HEK293T (cell line): ENCODE data around the gene EPB41L2.

ENCODE experiments used
- CTCF ChIA-PET: fragments of 350-600 bp; formaldehyde crosslinking; extraction: SDS; loops from one replicate; lab custom pipeline; 2021; ENCODE audit warnings: antibody characterized with exemption, inconsistent platforms; lab: Yijun Ruan, JAX
- POLR2A ChIA-PET: fragments of 350-600 bp; formaldehyde crosslinking; extraction: SDS; loops from one replicate; lab custom pipeline; 2020; ENCODE audit warnings: antibody characterized with exemption, inconsistent platforms; lab: Yijun Ruan, JAX
- DNase-seq: peaks from one replicate; pipeline ENCODE4 v3.0.0; 2012; ENCODE audit warnings: mixed read lengths; ENCODE audit errors: extremely low spot score
- ARNT ChIP-seq: fragments of 450-650 bp; IDR thresholded peaks from 2 replicates; pipeline ENCODE4 v1.6.1; 2017; ENCODE audit warnings: mild to moderate bottlenecking
- BHLHE40 ChIP-seq: fragments of 450-650 bp; IDR thresholded peaks from 2 replicates; pipeline ENCODE4 v1.6.1; 2016; ENCODE audit warnings: mild to moderate bottlenecking, moderate library complexity, borderline replicate concordance
- CTBP1 ChIP-seq: fragments of 450-650 bp; IDR thresholded peaks from 2 replicates; pipeline ENCODE4 v1.6.1; 2016; ENCODE audit warnings: borderline replicate concordance
- ELF4 ChIP-seq: fragments of 450-650 bp; IDR thresholded peaks from 2 replicates; pipeline ENCODE4 v1.6.1; 2017; ENCODE audit warnings: antibody characterized with exemption
- FOXA1 ChIP-seq: fragments of 450-650 bp; IDR thresholded peaks from 2 replicates; pipeline ENCODE4 v1.6.1; 2016; ENCODE audit warnings: mild to moderate bottlenecking
- FOXK2 ChIP-seq: fragments of 450-650 bp; IDR thresholded peaks from 2 replicates; pipeline ENCODE4 v1.6.1; 2016; ENCODE audit warnings: mild to moderate bottlenecking
- FOXM1 ChIP-seq: fragments of 450-650 bp; IDR thresholded peaks from 2 replicates; pipeline ENCODE4 v1.6.1; 2017; ENCODE audit warnings: mild to moderate bottlenecking, borderline replicate concordance
- HDGF ChIP-seq: fragments of 450-650 bp; IDR thresholded peaks from 2 replicates; pipeline ENCODE4 v1.6.1; 2017; ENCODE audit warnings: antibody characterized with exemption, borderline replicate concordance
- L3MBTL2 ChIP-seq: fragments of 450-650 bp; conservative IDR thresholded peaks from 2 replicates; pipeline ENCODE4 v1.6.1; 2016; ENCODE audit warnings: mild to moderate bottlenecking
- LEF1 ChIP-seq: fragments of 450-650 bp; IDR thresholded peaks from 2 replicates; pipeline ENCODE4 v1.6.1; 2017; ENCODE audit warnings: mild to moderate bottlenecking, borderline replicate concordance
- NFRKB ChIP-seq: fragments of 450-650 bp; IDR thresholded peaks from 2 replicates; pipeline ENCODE4 v1.6.1; 2016; ENCODE audit warnings: mild to moderate bottlenecking, moderate library complexity
- PKNOX1 ChIP-seq: fragments of 450-650 bp; IDR thresholded peaks from 2 replicates; pipeline ENCODE4 v1.6.1; 2016
- SP1 ChIP-seq: fragments of 450-650 bp; IDR thresholded peaks from 2 replicates; pipeline ENCODE4 v1.6.1; 2017
- SUZ12 ChIP-seq: fragments of 450-650 bp; IDR thresholded peaks from 2 replicates; pipeline ENCODE4 v1.6.1; 2016; ENCODE audit warnings: mild to moderate bottlenecking
- TARDBP ChIP-seq: fragments of 450-650 bp; IDR thresholded peaks from 2 replicates; pipeline ENCODE4 v1.6.1; 2016
- ZNF384 ChIP-seq: fragments of 450-650 bp; IDR thresholded peaks from 2 replicates; pipeline ENCODE4 v1.6.1; 2016

Gene EPB41L2

GRCh38 chr6:130912434-130912833 is 150.6 kb downstream of the EPB41L2 start:
- POLR2A ChIA-PET = no interaction called here
- no peak for DNase-seq
- TF ChIP-seq CTBP1 (no peak), L3MBTL2 (no peak), SP1 (no peak), ARNT (no peak), ZNF384 (no peak), BHLHE40 (no peak), PKNOX1 (no peak), TARDBP (no peak), HDGF (no peak), FOXK2 (no peak), FOXA1 (no peak), LEF1 (no peak), ELF4 (no peak), SUZ12 (no peak), NFRKB (no peak), FOXM1 (no peak)

GRCh38 chr6:130908958-130909357 is 154.1 kb downstream of the EPB41L2 start:
- TF ChIP-seq L3MBTL2 (no peak), CTBP1 (no peak), FOXM1 (no peak), HDGF (no peak), SUZ12 (no peak), ELF4 (no peak), PKNOX1 (no peak), LEF1 (no peak)
- ChIA-PET CTCF (no interaction called here), POLR2A (no interaction called here)
- no peak for DNase-seq

More at GRCh38 chr6:130912434-130912833, 150.6 kb downstream of the EPB41L2 start:
- CTCF ChIA-PET = no interaction called here

GRCh38 chr6:130908188-130908587 is 154.9 kb downstream of the EPB41L2 start:
- TF ChIP-seq FOXM1 = no peak
- no peak for TF ChIP-seq FOXA1
- no peak for TF ChIP-seq PKNOX1
- no peak for TF ChIP-seq SUZ12
- TF ChIP-seq ELF4 = no peak
- TF ChIP-seq ARNT = no peak
- TF ChIP-seq LEF1 = no peak
- no peak for TF ChIP-seq L3MBTL2
- TF ChIP-seq FOXK2 = no peak
- TF ChIP-seq TARDBP = no peak
- TF ChIP-seq NFRKB = no peak
- TF ChIP-seq BHLHE40 = no peak
- TF ChIP-seq CTBP1 = no peak
- no peak for TF ChIP-seq HDGF
- no peak for TF ChIP-seq SP1
- no peak for TF ChIP-seq ZNF384
- ChIA-PET CTCF (no interaction called here), POLR2A (no interaction called here)

GRCh38 chr6:130907687-130908086 is 155.4 kb downstream of the EPB41L2 start:
- ChIA-PET POLR2A (no interaction called here), CTCF (no interaction called here)
- no peak for DNase-seq
- TF ChIP-seq FOXM1 (no peak), SP1 (no peak)

More at GRCh38 chr6:130908188-130908587, 154.9 kb downstream of the EPB41L2 start:
- no peak for DNase-seq

GRCh38 chr6:130906736-130907381 is 156.2 kb downstream of the EPB41L2 start:
- no peak for DNase-seq
- CTCF ChIA-PET = no interaction called here
- TF ChIP-seq ELF4 (no peak), PKNOX1 (no peak), FOXK2 (no peak), CTBP1 (no peak), LEF1 (no peak), ARNT (no peak), TARDBP (no peak), FOXA1 (no peak), L3MBTL2 (no peak)
- POLR2A ChIA-PET = no interaction called here

- DNase-seq = no peak
- ChIA-PET CTCF (interaction anchor here (0.6 to 0.9 kb wide), 2 partner anchors 10 to 217 kb away, joined by 4 read pairs; no protein-coding TSS in a partner anchor), POLR2A (interaction anchor here (0.9 kb wide), 1 partner anchor 160 kb away, joined by 3 read pairs; the partner anchor contains the start of gene EPB41L2)
- TF ChIP-seq ZNF384 (no peak), SP1 (no peak), SUZ12 (no peak), NFRKB (no peak), FOXA1 (no peak), HDGF (no peak)
Observed at GRCh38 chr6:130903602-130904001, 159.4 kb downstream of the EPB41L2 start.
